Islet precursor cell (in vitro differentiated cells): ENCODE measurements around the gene ZG16B.

Experiments
- DNase-seq: peaks from one replicate; pipeline ENCODE4 v3.0.0-alpha.2; 2018

The ZG16B gene

GRCh38 chr16:2825906-2826305 lies 4.2 kb upstream of the ZG16B start:
- no peak for DNase-seq

- no peak for DNase-seq
Measured at GRCh38 chr16:2826591-2827373, 3.3 kb upstream of the ZG16B start.

- DNase-seq: no peak
Measured at GRCh38 chr16:2827374-2827791, 2.7 kb upstream of the ZG16B start.

- DNase-seq: no peak
Measured at GRCh38 chr16:2827831-2828520, 2.1 kb upstream of the ZG16B start.

GRCh38 chr16:2828521-2828840 lies 1.6 kb upstream of the ZG16B start:
- no peak for DNase-seq

- no peak for DNase-seq
Measured at GRCh38 chr16:2828876-2829430, 1.1 kb upstream of the ZG16B start.

GRCh38 chr16:2830355-2830695 lies 222 bp downstream of the ZG16B start:
- DNase-seq: no peak

- no peak for DNase-seq
Measured at GRCh38 chr16:2831203-2831602, 1.1 kb downstream of the ZG16B start.

- DNase-seq: no peak
Measured at GRCh38 chr16:2833776-2834175, 3.7 kb downstream of the ZG16B start.

GRCh38 chr16:2834968-2835367 lies 4.9 kb downstream of the ZG16B start:
- DNase-seq: no peak

- DNase-seq: peak; percentile 99
Measured at GRCh38 chr16:2835638-2836493, 5.8 kb downstream of the ZG16B start.

- no peak for DNase-seq
Measured at GRCh38 chr16:2836646-2837508, 6.8 kb downstream of the ZG16B start.

- peak; percentile 93 for DNase-seq
Measured at GRCh38 chr16:2838928-2839327, 8.8 kb downstream of the ZG16B start.

- peak; percentile 24 for DNase-seq
Measured at GRCh38 chr16:2839650-2840450, 9.7 kb downstream of the ZG16B start.

- peak; percentile 33 for DNase-seq
Measured at GRCh38 chr16:2840914-2841313, 10.8 kb downstream of the ZG16B start.

GRCh38 chr16:2841606-2842339 lies 11.7 kb downstream of the ZG16B start:
- DNase-seq: peak; percentile 45

GRCh38 chr16:2842340-2843000 lies 12.4 kb downstream of the ZG16B start:
- peak; percentile 58 for DNase-seq

GRCh38 chr16:2843526-2843925 lies 13.4 kb downstream of the ZG16B start:
- DNase-seq: no peak

- DNase-seq: no peak
Measured at GRCh38 chr16:2845116-2845515, 15.0 kb downstream of the ZG16B start.
